Measurements from ENCODE around the gene PCCA. TPM values are rescaled to one million over a fixed set of nuclear protein-coding genes. Genes with fewer than 3 reads are reported as not detected.
"Not testable (repeated sequence)": the region's sequence is repeated elsewhere in the genome, so short reads cannot be mapped to it uniquely, and the experiment has no call there.

PCCA gene
- total RNA-seq, 4 donors from 2014 or later, result 34.6 to 58.4 (median 40.1) TPM

GRCh38 chr13:100273552-100273951 lies 184.7 kb downstream of the PCCA start:
- WGBS, 2 donors (ENCODE audit: low coverage in 1 of 2), result 85 to 89% methylated on average over 3 to 6 of the region's 6 CpGs
- Histone ChIP-seq H3K9me3 (no peaks in the 10 kb centered on the region), H3K36me3 (peaks cover 0 to 31% of the 10 kb centered on the region in 2 donors), H3K4me3 (no peak overlapping the region), H3K27me3 (no peaks in the 10 kb centered on the region), H3K27ac (no peak overlapping the region), H3K4me1 (no peaks in the 10 kb centered on the region)
- ATAC-seq, result no peak
- no peak for TF ChIP-seq POLR2A (IDR thresholded peaks at IDR 0.05)

GRCh38 chr13:100274942-100275506 lies 186.1 kb downstream of the PCCA start:
- H3K27me3 ChIP-seq, result no peaks in the 10 kb centered on the region
- no peak overlapping the region for H3K27ac ChIP-seq
- no peaks in the 10 kb centered on the region for H3K4me1 ChIP-seq
- no peak for ATAC-seq
- H3K9me3 ChIP-seq, result no peaks in the 10 kb centered on the region
- TF ChIP-seq EP300 (IDR thresholded peaks at IDR 0.05) (no peak), CTCF (IDR thresholded peaks at IDR 0.05) (no peak), POLR2AphosphoS5 (IDR thresholded peaks at IDR 0.05) (no peak), POLR2A (IDR thresholded peaks at IDR 0.05) (no peak)
- peaks cover 0 to 30% of the 10 kb centered on the region in 2 donors for H3K36me3 ChIP-seq
- 83 to 84% methylated on average over 5 to 9 of the region's 12 CpGs for WGBS, 2 donors (ENCODE audit: low coverage in 1 of 2)
- H3K4me3 ChIP-seq, result no peak overlapping the region

GRCh38 chr13:100275746-100276145 lies 186.9 kb downstream of the PCCA start:
- H3K4me1 ChIP-seq, result no peaks in the 10 kb centered on the region
- H3K36me3 ChIP-seq, result peaks cover 0 to 37% of the 10 kb centered on the region in 2 donors
- no peak overlapping the region for H3K4me3 ChIP-seq
- H3K9me3 ChIP-seq, result no peaks in the 10 kb centered on the region
- WGBS, 2 donors (ENCODE audit: low coverage in 1 of 2), result 83 to 90% methylated on average over 2 to 5 of the region's 5 CpGs
- H3K27ac ChIP-seq, result no peak overlapping the region
- no peaks in the 10 kb centered on the region for H3K27me3 ChIP-seq
- ATAC-seq, result no peak
- no peak for TF ChIP-seq CTCF (IDR thresholded peaks at IDR 0.05)
- no peak for TF ChIP-seq EP300 (IDR thresholded peaks at IDR 0.05)
- no peak for TF ChIP-seq POLR2AphosphoS5 (IDR thresholded peaks at IDR 0.05)
- no peak for TF ChIP-seq POLR2A (IDR thresholded peaks at IDR 0.05)

- no peak overlapping the region for H3K4me3 ChIP-seq
- peaks cover 0 to 27% of the 10 kb centered on the region in 2 donors for H3K36me3 ChIP-seq
- no peaks in the 10 kb centered on the region for H3K9me3 ChIP-seq
- no peak for ATAC-seq
- WGBS, 2 donors (ENCODE audit: low coverage in 1 of 2), result 97 to 98% methylated on average over 4 to 5 of the region's 5 CpGs
- H3K27ac ChIP-seq, result no peak overlapping the region
- no peaks in the 10 kb centered on the region for H3K4me1 ChIP-seq
- TF ChIP-seq POLR2A (IDR thresholded peaks at IDR 0.05), result no peak
- TF ChIP-seq EP300 (IDR thresholded peaks at IDR 0.05), result no peak
- TF ChIP-seq CTCF (IDR thresholded peaks at IDR 0.05), result no peak
- no peak for TF ChIP-seq POLR2AphosphoS5 (IDR thresholded peaks at IDR 0.05)
- H3K27me3 ChIP-seq, result no peaks in the 10 kb centered on the region
Observed at GRCh38 chr13:100280681-100281080, 191.8 kb downstream of the PCCA start.

- H3K36me3 ChIP-seq, result peaks cover 0 to 24% of the 10 kb centered on the region in 2 donors
- no CpG with 5 or more reads among the region's 16 CpGs for WGBS, 2 donors (ENCODE audit: low coverage in 1 of 2)
- H3K4me3 ChIP-seq, ATAC-seq, H3K27me3 ChIP-seq, H3K27ac ChIP-seq, H3K9me3 ChIP-seq, H3K4me1 ChIP-seq: not testable (repeated sequence)
Observed at GRCh38 chr13:100282306-100282705, 193.4 kb downstream of the PCCA start.

- Histone ChIP-seq H3K27me3 (no peaks in the 10 kb centered on the region), H3K4me3 (no peak overlapping the region), H3K9me3 (no peaks in the 10 kb centered on the region), H3K36me3 (peaks cover 0 to 12% of the 10 kb centered on the region in 2 donors), H3K27ac (no peak overlapping the region), H3K4me1 (no peaks in the 10 kb centered on the region)
- 86 to 100% methylated on average over 1 to 4 of the region's 4 CpGs for WGBS, 2 donors (ENCODE audit: low coverage in 1 of 2)
- ATAC-seq, result no peak
- TF ChIP-seq EP300 (IDR thresholded peaks at IDR 0.05), result no peak
- TF ChIP-seq POLR2A (IDR thresholded peaks at IDR 0.05), result no peak
- TF ChIP-seq CTCF (IDR thresholded peaks at IDR 0.05), result no peak
- no peak for TF ChIP-seq POLR2AphosphoS5 (IDR thresholded peaks at IDR 0.05)
Observed at GRCh38 chr13:100290165-100290801, 201.4 kb downstream of the PCCA start.
